ENCODE data around the gene RCVRN. TPM values are rescaled to one million over a fixed set of nuclear protein-coding genes. Genes with fewer than 3 reads are reported as not detected.

RCVRN gene
- total RNA-seq, 1 experiment from 2014 or later: not detected

DNA sequence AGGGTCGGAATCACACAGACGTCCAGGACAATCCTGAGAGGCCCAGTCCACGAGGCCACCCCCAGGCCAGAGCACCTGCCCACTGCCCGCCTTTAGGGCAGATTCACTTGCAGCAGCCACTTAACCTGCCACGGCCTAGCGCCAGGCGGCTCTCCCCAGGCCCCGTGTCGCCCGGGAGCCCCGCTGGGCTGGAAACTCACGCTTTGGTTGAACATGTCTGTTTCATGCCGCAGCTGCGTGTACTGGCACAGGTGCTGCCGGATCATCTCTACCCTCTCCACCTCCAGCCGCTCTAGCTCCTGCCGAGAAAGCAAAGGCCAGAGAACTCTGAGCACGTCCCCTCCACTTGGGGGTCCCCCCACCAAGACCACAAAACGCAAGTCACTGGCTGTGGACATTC lies 12.7 kb upstream of the RCVRN start:
- Histone ChIP-seq H4K8ac (replicated peaks; ENCODE audit: insufficient read length, low read depth, low read length) (no peak overlapping the region), H3K23ac (ENCODE audit: insufficient read length, low read depth, low read length) (no peak overlapping the region), H2BK20ac (ENCODE audit: low read depth, low read length, poor library complexity, severe bottlenecking) (no peak overlapping the region), H3K14ac (ENCODE audit: insufficient read depth, low read length) (no peak overlapping the region), H3K79me2 (ENCODE audit: insufficient read depth, low read length) (no peaks in the 10 kb centered on the region), H4K5ac (ENCODE audit: insufficient read length, low read depth, low read length) (no peak overlapping the region), H3K4me1 (ENCODE audit: insufficient read depth, low read length) (no peaks in the 10 kb centered on the region), H4K20me1 (ENCODE audit: control insufficient read depth, insufficient read depth, insufficient read length) (no peaks in the 10 kb centered on the region), H2BK15ac (ENCODE audit: low read depth, low read length) (no peak overlapping the region), H3K9me3 (ENCODE audit: control insufficient read depth, low read depth, low read length) (no peaks in the 10 kb centered on the region), H3K4me2 (ENCODE audit: insufficient read depth, insufficient read length, low read length) (no peak overlapping the region), H3T11ph (ENCODE audit: low read length) (no peak overlapping the region), H2BK120ac (ENCODE audit: low read depth, low read length, poor library complexity, severe bottlenecking) (no peak overlapping the region), H2AK5ac (ENCODE audit: insufficient read length, low read length) (no peak overlapping the region), H3K56ac (ENCODE audit: insufficient read length, low read depth, low read length) (no peak overlapping the region), H3K27me3 (ENCODE audit: insufficient read depth, low read length) (no peaks in the 10 kb centered on the region), H2BK5ac (ENCODE audit: insufficient read length, low read length) (no peak overlapping the region), H3K9ac (ENCODE audit: extremely low read depth, insufficient read length, low read length) (no peak overlapping the region), H3K18ac (ENCODE audit: insufficient read length, low read depth, low read length) (no peak overlapping the region), H3K4ac (ENCODE audit: low read depth, low read length) (no peak overlapping the region), H4K91ac (ENCODE audit: insufficient read length, low read depth, low read length) (no peak overlapping the region), H3K23me2 (ENCODE audit: insufficient read length, low read depth, low read length, poor library complexity, severe bottlenecking) (no peaks in the 10 kb centered on the region), H3K27ac (ENCODE audit: insufficient read length, low read depth, low read length) (no peak overlapping the region), H2AFZ (ENCODE audit: low read length) (no peak overlapping the region), H3K79me1 (ENCODE audit: insufficient read depth, low read depth, low read length, poor library complexity, severe bottlenecking) (no peaks in the 10 kb centered on the region), H2BK12ac (ENCODE audit: insufficient read length, low read depth, low read length) (no peak overlapping the region)
- Mint-ChIP-seq H3K4me1 (peaks cover 0 to 6% of the 10 kb centered on the region in 2 experiments; a peak in 3 of 4 replicates), H3K36me3 (ENCODE audit: insufficient read depth in 1 of 3, low read depth in 3 of 3) (no peaks in the 10 kb centered on the region), H3K27me3 (ENCODE audit: low read depth) (no peaks in the 10 kb centered on the region; the same call in 1 of the 2 replicates), H3K27ac (no peak overlapping the region), H3K4me3 (no peak overlapping the region), H3K9me3 (no peaks in the 10 kb centered on the region; a peak in 1 of 5 replicates)
- no peak for DNase-seq
- WGBS (ENCODE audit: extremely low coverage, insufficient read length, low lambda C conversion rate): no CpG with 5 or more reads among the region's 19 CpGs
- TF ChIP-seq, protein P1, sequence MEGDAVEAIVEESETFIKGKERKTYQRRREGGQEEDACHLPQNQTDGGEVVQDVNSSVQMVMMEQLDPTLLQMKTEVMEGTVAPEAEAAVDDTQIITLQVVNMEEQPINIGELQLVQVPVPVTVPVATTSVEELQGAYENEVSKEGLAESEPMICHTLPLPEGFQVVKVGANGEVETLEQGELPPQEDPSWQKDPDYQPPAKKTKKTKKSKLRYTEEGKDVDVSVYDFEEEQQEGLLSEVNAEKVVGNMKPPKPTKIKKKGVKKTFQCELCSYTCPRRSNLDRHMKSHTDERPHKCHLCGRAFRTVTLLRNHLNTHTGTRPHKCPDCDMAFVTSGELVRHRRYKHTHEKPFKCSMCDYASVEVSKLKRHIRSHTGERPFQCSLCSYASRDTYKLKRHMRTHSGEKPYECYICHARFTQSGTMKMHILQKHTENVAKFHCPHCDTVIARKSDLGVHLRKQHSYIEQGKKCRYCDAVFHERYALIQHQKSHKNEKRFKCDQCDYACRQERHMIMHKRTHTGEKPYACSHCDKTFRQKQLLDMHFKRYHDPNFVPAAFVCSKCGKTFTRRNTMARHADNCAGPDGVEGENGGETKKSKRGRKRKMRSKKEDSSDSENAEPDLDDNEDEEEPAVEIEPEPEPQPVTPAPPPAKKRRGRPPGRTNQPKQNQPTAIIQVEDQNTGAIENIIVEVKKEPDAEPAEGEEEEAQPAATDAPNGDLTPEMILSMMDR (conservative IDR thresholded peaks at IDR 0.05): no peak

All from H9 (cell line).